ENCODE data around the gene CCDC24.

CCDC24 gene

GRCh38 chr1:43991476-43992231 is at the start of gene CCDC24:
Gene CCDC24, plus strand, starts transcription at chr1:43991599. Its CDS starts 280 bp downstream, at chr1:43991879.
- DNase-seq = peak; percentile 64

- DNase-seq = no peak
Observed at GRCh38 chr1:43942411-43942810, 49.0 kb upstream of the CCDC24 start.

DNA sequence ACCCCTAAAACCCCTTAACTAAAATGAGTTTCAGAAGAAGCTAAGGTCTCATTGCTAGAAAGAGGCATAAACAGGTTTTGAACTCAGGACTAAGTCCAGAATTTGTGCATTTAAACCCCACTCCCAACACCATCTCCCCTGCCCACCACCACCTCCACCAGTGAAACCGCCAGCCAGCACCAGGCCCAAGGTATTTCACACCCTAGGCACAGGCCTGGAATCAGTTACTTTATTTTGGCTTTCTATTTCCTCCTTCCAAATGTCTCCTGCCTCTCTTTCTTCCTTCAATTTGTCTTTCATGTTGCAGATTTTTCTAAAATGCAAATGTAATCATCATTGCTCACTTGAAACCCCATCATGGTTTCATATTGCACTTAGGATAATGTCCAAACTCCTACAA is 46.5 kb upstream of the CCDC24 start:
- DNase-seq = no peak

DNA sequence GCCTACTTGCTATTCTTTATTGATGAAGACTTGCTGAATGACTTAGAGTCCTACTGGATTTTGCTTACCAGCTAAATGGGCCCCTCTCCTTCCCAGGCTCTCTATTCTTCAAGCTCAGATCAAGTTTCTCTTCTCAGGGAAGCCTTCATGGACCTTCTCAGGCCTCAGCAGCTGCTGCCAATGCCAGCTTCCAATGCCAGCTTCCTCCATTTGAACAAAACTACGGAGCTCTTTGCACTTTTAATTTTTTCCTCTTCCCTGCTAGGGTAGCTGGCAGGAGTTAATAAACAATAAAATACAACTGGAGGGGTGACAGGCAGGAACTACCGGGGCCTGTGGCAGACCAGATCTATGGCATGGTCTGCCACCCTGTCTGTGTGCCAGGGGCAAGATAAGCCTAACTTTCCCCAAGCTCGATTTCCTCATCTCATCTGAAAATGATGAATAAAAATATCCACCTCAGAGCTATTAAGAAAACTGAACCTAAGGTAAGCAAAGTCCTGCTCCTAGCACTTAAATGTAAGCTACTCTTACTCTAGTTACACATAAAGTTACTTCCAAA is 45.6 kb upstream of the CCDC24 start:
- no peak for DNase-seq

DNA sequence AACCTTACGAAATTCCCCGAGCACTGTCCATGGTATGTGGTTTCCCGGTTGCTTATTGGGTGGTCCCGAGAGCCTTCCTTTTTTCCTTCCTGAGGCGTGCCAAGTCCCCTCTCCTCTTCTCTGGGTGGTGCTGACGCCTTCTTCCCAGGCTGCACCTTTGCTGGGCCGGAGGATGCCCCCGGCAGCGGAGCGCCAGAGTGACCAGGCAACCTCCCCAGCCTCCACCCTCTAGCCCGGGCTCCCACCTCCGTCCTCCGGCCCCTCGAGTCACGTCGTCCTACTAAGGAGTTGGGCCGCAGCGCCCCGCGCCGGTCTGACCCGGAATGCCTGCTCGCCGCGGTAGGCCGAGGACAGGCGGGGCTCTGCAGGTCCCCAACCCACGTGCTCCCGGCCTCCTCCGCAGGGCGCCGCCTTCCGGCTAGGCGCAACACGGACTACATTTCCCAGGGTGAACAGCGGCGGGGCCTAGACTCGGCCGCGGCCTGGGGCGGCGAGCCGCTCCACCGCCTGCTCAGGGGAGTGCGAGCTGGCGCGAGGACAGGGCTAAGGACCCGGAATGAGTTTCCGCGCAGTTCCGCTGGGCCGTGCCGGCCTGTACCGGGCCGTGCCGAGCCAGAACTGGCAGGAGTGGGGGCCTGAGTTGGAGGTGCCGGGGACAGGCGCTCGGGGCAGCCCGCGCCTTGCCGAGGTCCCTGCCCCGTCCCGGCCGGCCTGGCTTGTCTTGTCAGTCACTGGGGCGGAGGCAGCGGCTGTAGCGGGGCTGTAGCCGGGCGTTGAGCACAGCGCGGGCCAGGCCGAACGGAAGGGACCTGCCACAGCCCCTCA is 45.0 kb upstream of the CCDC24 start, which contains the start of gene IPO13:
Gene IPO13 (plus strand): TSS at position 715 of the 825 bp plus-strand sequence. CDS start 651 bp downstream, outside the sequence.
- DNase-seq = peak; percentile 96

GRCh38 chr1:43947061-43947873 is 44.1 kb upstream of the CCDC24 start:
- no peak for DNase-seq

DNA sequence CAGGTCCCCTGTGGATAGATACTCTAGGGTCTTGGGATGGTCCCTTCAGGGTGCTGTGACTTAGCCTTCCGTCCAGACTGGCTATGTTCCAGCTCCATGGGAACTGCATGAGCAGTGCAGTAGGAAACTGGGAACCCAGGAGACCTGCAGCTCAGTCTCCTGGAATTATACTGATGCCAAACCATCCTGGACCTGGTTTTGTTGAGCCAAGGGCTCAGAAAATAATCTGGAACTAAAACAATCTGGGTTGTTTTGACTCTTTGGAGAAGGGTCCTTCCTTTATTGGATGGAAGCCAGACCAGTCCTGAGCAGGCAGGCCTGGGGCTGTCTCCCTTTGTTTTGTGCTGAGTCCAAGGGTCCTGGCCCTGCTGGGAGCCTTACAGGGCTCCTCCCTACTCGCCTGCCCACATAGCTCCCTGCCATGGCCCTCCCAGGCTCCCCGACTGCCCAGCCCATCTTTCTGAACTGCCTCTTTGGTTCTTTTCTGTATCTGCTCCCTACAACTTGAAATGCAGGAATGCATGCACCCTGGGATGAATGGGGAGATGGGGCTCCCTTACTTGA is 43.4 kb upstream of the CCDC24 start:
- DNase-seq = no peak

- DNase-seq = no peak
Observed at GRCh38 chr1:43949678-43950077, 41.7 kb upstream of the CCDC24 start.

- DNase-seq = no peak
Observed at GRCh38 chr1:43951021-43951985, 40.1 kb upstream of the CCDC24 start.

- DNase-seq = no peak
Observed at GRCh38 chr1:43952731-43953346, 38.6 kb upstream of the CCDC24 start.

DNA sequence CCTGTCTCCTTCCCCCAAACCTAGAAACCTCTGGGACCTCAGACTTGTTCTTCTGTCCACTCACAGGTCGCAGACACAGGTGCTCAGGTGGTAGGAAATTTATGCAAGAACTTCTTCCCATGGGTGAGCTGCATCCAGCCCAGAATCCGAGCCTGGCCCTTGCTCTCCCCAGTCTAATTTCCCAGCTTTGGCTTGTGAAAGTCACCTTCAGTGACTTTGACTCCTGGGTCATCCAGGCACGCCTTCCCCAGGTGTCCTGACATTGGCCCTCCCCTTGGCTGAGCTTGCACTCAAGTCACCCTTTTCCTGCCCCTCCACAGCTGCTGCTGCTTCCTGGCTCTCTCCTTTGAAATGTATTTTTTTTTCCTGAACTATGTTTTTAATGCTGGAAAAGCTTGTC is 38.0 kb upstream of the CCDC24 start:
- DNase-seq = no peak

DNA sequence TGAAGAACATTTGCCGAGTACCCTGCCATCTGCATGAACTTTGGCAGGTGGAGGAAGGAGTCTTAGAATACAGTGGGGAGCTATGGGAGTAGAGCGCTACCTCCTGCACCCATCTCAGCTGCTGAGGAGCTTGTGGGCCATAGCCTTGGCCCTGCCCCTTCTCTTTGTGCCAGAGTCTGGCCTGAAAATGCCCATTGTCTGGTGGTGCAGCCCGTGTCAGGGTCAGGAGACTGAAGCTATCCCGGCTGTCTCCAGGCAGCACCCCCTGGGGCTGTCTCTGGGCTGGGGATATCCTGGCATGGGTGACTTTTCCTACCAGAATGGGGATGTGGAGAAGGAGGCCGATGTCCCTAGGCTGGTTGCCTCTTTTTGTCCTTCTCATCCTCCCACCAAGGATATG is 37.4 kb upstream of the CCDC24 start:
- no peak for DNase-seq

- DNase-seq = no peak
Observed at GRCh38 chr1:43956234-43956633, 35.2 kb upstream of the CCDC24 start.

DNA sequence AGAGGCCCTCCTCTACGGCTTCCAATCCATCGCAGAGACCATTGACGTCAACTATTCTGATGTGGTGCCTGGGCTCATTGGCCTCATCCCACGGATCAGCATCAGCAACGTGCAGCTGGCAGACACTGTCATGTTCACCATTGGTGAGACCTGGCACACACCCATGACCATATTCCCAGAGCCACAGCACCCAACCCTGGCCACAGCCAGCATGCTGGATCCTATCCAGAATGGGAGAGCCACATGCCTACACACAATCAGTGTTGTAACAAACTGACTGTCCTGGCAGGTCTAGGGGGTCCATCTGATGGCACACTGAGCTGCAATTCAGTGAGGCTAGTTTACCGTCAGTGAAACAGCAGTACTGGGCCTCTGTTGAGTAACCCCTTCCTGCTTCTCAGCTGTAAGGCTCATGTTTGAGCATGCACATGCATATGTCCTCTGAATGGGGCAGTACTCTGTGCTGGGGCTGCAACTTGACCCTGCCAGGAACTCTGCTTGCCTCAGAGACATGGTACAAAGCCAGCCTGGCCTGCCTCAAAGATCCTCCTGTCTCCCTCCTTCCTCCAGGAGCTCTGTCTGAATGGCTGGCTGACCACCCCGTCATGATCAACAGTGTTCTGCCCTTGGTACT is 33.9 kb upstream of the CCDC24 start:
- no peak for DNase-seq

DNA sequence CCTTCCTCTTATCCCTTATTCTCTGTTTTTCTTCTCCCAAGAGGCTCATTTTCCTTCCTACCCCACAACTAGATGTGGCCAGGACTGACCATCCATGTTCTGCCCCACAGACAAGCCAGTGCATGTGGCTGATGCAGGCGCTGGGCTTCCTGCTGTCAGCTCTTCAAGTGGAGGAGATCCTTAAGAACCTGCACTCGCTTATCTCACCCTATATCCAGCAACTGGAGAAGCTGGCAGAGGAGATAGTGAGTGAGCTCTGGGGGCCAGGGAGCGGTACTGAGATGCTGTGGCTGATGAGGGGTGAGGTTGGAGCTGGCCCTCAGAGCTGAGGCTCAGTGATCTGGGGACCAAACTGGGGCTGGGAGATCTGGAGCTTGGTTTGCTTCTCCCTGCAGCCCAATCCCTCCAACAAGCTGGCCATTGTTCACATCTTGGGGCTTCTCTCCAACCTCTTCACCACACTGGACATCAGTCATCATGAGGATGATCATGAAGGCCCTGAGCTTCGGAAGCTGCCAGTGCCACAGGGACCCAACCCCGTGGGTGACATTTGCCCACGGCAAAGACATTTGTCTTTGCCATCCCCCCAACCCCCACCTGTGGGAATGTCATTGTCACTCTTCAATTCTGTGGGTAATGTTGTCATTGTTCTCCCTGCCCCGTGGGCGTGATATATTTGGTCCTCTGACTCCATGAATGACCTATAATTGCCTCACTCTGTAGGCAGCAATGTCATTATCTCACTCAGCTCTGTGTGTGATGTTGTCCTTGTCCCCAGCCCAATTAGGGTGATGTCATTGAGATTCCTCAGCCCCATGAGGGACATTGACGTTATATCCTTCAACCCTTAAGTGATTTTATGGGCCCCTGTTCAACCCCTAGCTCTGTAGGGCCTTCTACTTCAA is 32.8 kb upstream of the CCDC24 start:
- no peak for DNase-seq

GRCh38 chr1:43960798-43961197 is 30.6 kb upstream of the CCDC24 start:
- DNase-seq = no peak

DNA sequence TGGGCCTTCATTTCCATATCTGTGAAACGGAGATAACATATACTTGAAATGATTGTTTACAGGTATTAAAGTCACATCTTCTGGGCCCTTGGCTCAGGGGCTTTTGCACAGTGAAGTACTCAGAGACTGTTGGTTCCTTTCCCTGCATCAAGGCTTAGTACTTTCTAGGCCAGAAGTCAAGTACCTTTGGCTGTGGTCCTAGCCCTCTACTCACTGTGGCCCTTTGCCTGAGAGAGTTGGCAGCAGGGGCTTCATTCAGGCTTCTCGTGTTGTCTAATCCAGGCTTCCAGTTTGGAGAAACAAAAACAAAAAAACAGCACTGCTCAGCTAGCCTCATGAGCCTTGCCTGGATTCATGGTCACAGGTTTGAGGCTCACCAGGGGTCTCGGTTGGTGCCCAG is 29.7 kb upstream of the CCDC24 start:
- no peak for DNase-seq

GRCh38 chr1:43962324-43962723 is 29.1 kb upstream of the CCDC24 start:
- no peak for DNase-seq

DNA sequence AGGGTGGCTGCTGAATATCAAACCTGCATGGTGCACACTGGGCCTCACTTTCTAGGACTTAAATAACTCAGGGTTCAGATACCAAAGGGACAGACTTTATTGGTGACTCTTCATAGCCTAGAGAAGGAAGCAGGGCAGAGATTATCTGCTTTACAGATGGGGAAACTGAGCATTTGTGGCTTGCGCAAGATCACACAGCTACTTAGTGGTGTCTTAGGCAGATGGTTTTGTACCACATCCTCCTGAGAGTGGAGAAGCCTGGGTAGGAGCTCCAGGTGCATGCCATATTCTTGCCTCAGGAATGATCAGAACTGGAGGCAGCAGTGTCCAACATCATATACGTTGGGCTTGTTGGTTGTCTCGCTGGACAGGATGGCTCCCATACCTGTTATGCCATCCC is 28.4 kb upstream of the CCDC24 start:
- DNase-seq = no peak
